ENCODE measurements around the gene TFF3. TPM values are rescaled to one million over a fixed set of nuclear protein-coding genes. Genes with fewer than 3 reads are reported as not detected.

The TFF3 gene
- not detected for total RNA-seq

GRCh38 chr21:42315296-42315891, at the start of gene TFF3:
TFF3 (minus strand) TSS chr21:42315409; CDS start chr21:42315374, 35 bp downstream.
- Mint-ChIP-seq H3K36me3 (no peaks in the 10 kb centered on the region), H3K4me1 (ENCODE audit: low read depth) (peaks cover 5% of the 10 kb centered on the region), H3K27ac (no peak within 1 kb of the TSS), H3K9me3 (no peaks in the 10 kb centered on the region), H3K4me3 (no peak within 1 kb of the TSS), H3K27me3 (no peaks in the 10 kb centered on the region)
- intact Hi-C loops (cut with micrococcal nuclease): no loop called here
- ChIA-PET CTCF (no interaction called here), POLR2A (no interaction called here)
- no peak for DNase-seq

GRCh38 chr21:42364304-42364865, 49.2 kb upstream of the TFF3 start:
- peaks cover 6% of the 10 kb centered on the region for H3K27me3 Mint-ChIP-seq
- H3K4me1 Mint-ChIP-seq (ENCODE audit: low read depth): peaks cover 6% of the 10 kb centered on the region
- DNase-seq: no peak
- CTCF ChIA-PET: no interaction called here
- no peak overlapping the region for H3K4me3 Mint-ChIP-seq
- no peaks in the 10 kb centered on the region for H3K36me3 Mint-ChIP-seq
- POLR2A ChIA-PET: no interaction called here
- no peaks in the 10 kb centered on the region for H3K9me3 Mint-ChIP-seq
- intact Hi-C loops (cut with micrococcal nuclease): no loop called here
- H3K27ac Mint-ChIP-seq: no peak overlapping the region

GRCh38 chr21:42363312-42363711, 48.1 kb upstream of the TFF3 start:
- DNase-seq: no peak
- Mint-ChIP-seq H3K9me3 (no peaks in the 10 kb centered on the region), H3K4me1 (ENCODE audit: low read depth) (peaks cover 5% of the 10 kb centered on the region), H3K27me3 (peaks cover 8% of the 10 kb centered on the region), H3K4me3 (no peak overlapping the region), H3K27ac (no peak overlapping the region), H3K36me3 (no peaks in the 10 kb centered on the region)
- ChIA-PET CTCF (interaction anchor here (1.0 to 5.6 kb wide), 2 partner anchors 19 to 104 kb away, joined by 3 to 29 read pairs; no protein-coding TSS in a partner anchor), POLR2A (no interaction called here)
- intact Hi-C loops (cut with micrococcal nuclease): no loop called here

GRCh38 chr21:42362700-42363099, 47.5 kb upstream of the TFF3 start:
- intact Hi-C loops (cut with micrococcal nuclease): no loop called here
- Mint-ChIP-seq H3K4me3 (no peak overlapping the region), H3K36me3 (no peaks in the 10 kb centered on the region), H3K27ac (no peak overlapping the region), H3K9me3 (no peaks in the 10 kb centered on the region), H3K27me3 (peaks cover 8% of the 10 kb centered on the region), H3K4me1 (ENCODE audit: low read depth) (no peaks in the 10 kb centered on the region)
- ChIA-PET CTCF (interaction anchor here (1.0 to 5.6 kb wide), 2 partner anchors 19 to 105 kb away, joined by 3 to 29 read pairs; no protein-coding TSS in a partner anchor), POLR2A (no interaction called here)
- DNase-seq: no peak

GRCh38 chr21:42362198-42362597, 47.0 kb upstream of the TFF3 start:
- H3K4me1 Mint-ChIP-seq (ENCODE audit: low read depth): no peaks in the 10 kb centered on the region
- POLR2A ChIA-PET: no interaction called here
- peaks cover 8% of the 10 kb centered on the region for H3K27me3 Mint-ChIP-seq
- H3K4me3 Mint-ChIP-seq: no peak overlapping the region
- H3K27ac Mint-ChIP-seq: no peak overlapping the region
- CTCF ChIA-PET: interaction anchor here (1.0 to 5.6 kb wide), 2 partner anchors 20 to 105 kb away, joined by 3 to 29 read pairs; no protein-coding TSS in a partner anchor
- H3K36me3 Mint-ChIP-seq: no peaks in the 10 kb centered on the region
- no peaks in the 10 kb centered on the region for H3K9me3 Mint-ChIP-seq
- intact Hi-C loops (cut with micrococcal nuclease): no loop called here
- DNase-seq: no peak

- ChIA-PET CTCF (interaction anchor here (0.6 to 5.6 kb wide), 14 partner anchors 11 to 398 kb away, joined by 3 to 29 read pairs (median 4); partner anchors contain the start of gene UBASH3A), POLR2A (interaction anchor here (0.6 kb wide), 1 partner anchor 23 kb away, joined by 6 read pairs; no protein-coding TSS in a partner anchor)
- intact Hi-C loops (cut with micrococcal nuclease): no loop called here
Observed at GRCh38 chr21:42361286-42361685, 46.1 kb upstream of the TFF3 start.

GRCh38 chr21:42360317-42360716, 45.1 kb upstream of the TFF3 start:
- Mint-ChIP-seq H3K4me1 (ENCODE audit: low read depth) (no peaks in the 10 kb centered on the region), H3K9me3 (peaks cover 12% of the 10 kb centered on the region), H3K27me3 (peaks cover 8% of the 10 kb centered on the region), H3K4me3 (no peak overlapping the region), H3K27ac (no peak overlapping the region), H3K36me3 (peaks cover 4% of the 10 kb centered on the region)
- intact Hi-C loops (cut with micrococcal nuclease): no loop called here
- peak; percentile 41 for DNase-seq
- CTCF ChIA-PET: interaction anchor here (0.5 to 5.6 kb wide), 11 partner anchors 14 to 507 kb away, joined by 3 to 29 read pairs (median 4); no protein-coding TSS in a partner anchor
- POLR2A ChIA-PET: no interaction called here

More at GRCh38 chr21:42361286-42361685, 46.1 kb upstream of the TFF3 start:
- Mint-ChIP-seq H3K4me3 (no peak overlapping the region), H3K27ac (no peak overlapping the region), H3K36me3 (no peaks in the 10 kb centered on the region), H3K9me3 (peaks cover 7% of the 10 kb centered on the region), H3K27me3 (peaks cover 8% of the 10 kb centered on the region), H3K4me1 (ENCODE audit: low read depth) (no peaks in the 10 kb centered on the region)
- DNase-seq: no peak

GRCh38 chr21:42358937-42359336, 43.7 kb upstream of the TFF3 start:
- no peak for DNase-seq
- Mint-ChIP-seq H3K4me1 (ENCODE audit: low read depth) (no peaks in the 10 kb centered on the region), H3K4me3 (no peak overlapping the region), H3K9me3 (peaks cover 25% of the 10 kb centered on the region), H3K36me3 (peaks cover 11% of the 10 kb centered on the region), H3K27me3 (peaks cover 4% of the 10 kb centered on the region), H3K27ac (no peak overlapping the region)
- ChIA-PET POLR2A (no interaction called here), CTCF (interaction anchor here (0.5 to 5.6 kb wide), 3 partner anchors 23 to 91 kb away, joined by 3 to 29 read pairs (median 20); no protein-coding TSS in a partner anchor)
- intact Hi-C loops (cut with micrococcal nuclease): no loop called here

- Mint-ChIP-seq H3K4me1 (ENCODE audit: low read depth) (no peaks in the 10 kb centered on the region), H3K9me3 (peaks cover 29% of the 10 kb centered on the region), H3K27ac (no peak overlapping the region), H3K4me3 (no peak overlapping the region), H3K27me3 (peaks cover 4% of the 10 kb centered on the region), H3K36me3 (peaks cover 11% of the 10 kb centered on the region)
- ChIA-PET POLR2A (no interaction called here), CTCF (interaction anchor here (5.6 kb wide), 1 partner anchor 24 kb away, joined by 29 read pairs; no protein-coding TSS in a partner anchor)
- intact Hi-C loops (cut with micrococcal nuclease): no loop called here
- DNase-seq: no peak
Observed at GRCh38 chr21:42358261-42358660, 43.1 kb upstream of the TFF3 start.

GRCh38 chr21:42357307-42357706, 42.1 kb upstream of the TFF3 start:
- Mint-ChIP-seq H3K27me3 (peaks cover 4% of the 10 kb centered on the region), H3K4me3 (no peak overlapping the region), H3K9me3 (peaks cover 29% of the 10 kb centered on the region), H3K27ac (no peak overlapping the region), H3K36me3 (peaks cover 11% of the 10 kb centered on the region), H3K4me1 (ENCODE audit: low read depth) (no peaks in the 10 kb centered on the region)
- POLR2A ChIA-PET: no interaction called here
- DNase-seq: no peak
- CTCF ChIA-PET: no interaction called here
- intact Hi-C loops (cut with micrococcal nuclease): no loop called here

- Mint-ChIP-seq H3K27ac (no peak overlapping the region), H3K36me3 (peaks cover 11% of the 10 kb centered on the region), H3K9me3 (peaks cover 29% of the 10 kb centered on the region), H3K27me3 (peaks cover 2% of the 10 kb centered on the region), H3K4me3 (no peak overlapping the region), H3K4me1 (ENCODE audit: low read depth) (no peaks in the 10 kb centered on the region)
- POLR2A ChIA-PET: no interaction called here
- intact Hi-C loops (cut with micrococcal nuclease): no loop called here
- CTCF ChIA-PET: interaction anchor here (1.2 kb wide), 1 partner anchor 110 kb away, joined by 3 read pairs; no protein-coding TSS in a partner anchor
- DNase-seq: no peak
Observed at GRCh38 chr21:42356650-42357049, 41.4 kb upstream of the TFF3 start.

GRCh38 chr21:42356046-42356445, 40.8 kb upstream of the TFF3 start:
- intact Hi-C loops (cut with micrococcal nuclease): no loop called here
- no peak for DNase-seq
- H3K27ac Mint-ChIP-seq: no peak overlapping the region
- CTCF ChIA-PET: interaction anchor here (1.2 kb wide), 1 partner anchor 111 kb away, joined by 3 read pairs; no protein-coding TSS in a partner anchor
- no peaks in the 10 kb centered on the region for H3K4me1 Mint-ChIP-seq (ENCODE audit: low read depth)
- POLR2A ChIA-PET: interaction anchor here (0.6 kb wide), 1 partner anchor 27 kb away, joined by 3 read pairs; no protein-coding TSS in a partner anchor
- peaks cover 2% of the 10 kb centered on the region for H3K27me3 Mint-ChIP-seq
- H3K9me3 Mint-ChIP-seq: peaks cover 29% of the 10 kb centered on the region
- peaks cover 11% of the 10 kb centered on the region for H3K36me3 Mint-ChIP-seq
- H3K4me3 Mint-ChIP-seq: no peak overlapping the region
